ENCODE data around the gene HIP1R.
"Not testable (repeated sequence)": the region's sequence is repeated elsewhere in the genome, so short reads cannot be mapped to it uniquely, and the experiment has no call there.

HIP1R gene

DNA sequence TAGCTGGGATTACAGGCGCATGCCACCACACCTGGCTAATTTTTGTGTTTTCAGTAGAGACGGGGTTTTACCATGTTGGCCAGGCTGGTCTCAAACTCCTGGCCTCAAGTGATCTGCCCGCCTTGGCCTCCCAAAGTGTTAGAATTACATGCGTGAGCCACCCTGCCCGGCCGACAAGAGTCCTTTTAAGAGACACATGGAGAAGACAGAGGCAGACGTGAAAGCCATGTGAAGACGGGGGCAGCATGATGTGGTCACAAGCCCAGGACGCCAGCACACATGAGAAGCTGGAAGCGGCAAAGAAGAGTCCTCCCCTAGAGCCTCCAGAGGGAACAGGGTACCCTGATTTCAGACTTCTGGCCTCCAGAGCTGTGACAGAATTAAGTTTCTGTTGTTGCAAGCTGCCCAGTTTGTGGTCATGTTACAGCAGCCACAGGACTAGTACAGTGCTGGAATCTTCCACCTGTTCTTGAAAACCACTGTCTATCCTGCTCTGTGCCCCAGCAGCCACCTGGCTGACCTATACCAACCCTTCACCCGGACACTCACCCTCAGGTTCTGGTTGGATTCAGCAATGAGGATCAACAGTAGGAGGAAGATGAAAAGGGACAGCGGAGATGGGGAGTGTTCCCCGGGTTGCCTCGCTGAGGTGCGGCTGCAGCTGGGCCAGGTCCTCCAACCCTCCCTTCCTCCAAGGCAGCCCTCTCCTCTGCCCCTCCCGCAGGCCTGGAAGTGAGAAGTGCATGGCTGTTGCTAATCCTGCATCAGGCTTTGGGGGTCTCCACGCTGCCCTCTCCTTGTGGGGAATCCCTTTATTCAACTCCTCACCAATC lies 43.7 kb downstream of the HIP1R start:
- no peak for DNase-seq

DNA sequence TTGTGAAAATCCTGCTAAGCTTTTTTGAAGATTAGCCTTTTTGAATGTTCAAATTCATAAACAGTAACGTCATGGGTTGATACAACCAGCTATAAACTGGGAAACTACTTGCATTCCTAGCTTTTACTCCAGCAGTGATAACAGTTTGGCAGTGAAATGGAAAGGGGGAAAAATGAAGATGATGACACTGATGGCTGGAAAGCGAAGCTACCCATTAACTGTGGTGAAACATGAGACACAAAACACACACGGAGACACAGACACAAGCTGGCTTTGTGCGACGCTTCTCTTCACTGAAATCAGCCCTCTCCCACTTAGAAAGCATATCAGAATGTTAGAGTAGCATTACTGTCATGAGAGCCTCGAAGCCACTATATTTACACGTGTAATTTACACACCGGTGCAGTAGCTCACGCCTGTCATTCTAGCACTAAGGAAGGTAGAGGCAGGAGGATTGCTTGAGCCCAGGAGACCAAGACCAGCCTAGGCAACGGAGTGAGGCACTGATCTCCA lies 45.0 kb downstream of the HIP1R start:
- no peak for DNase-seq

DNA sequence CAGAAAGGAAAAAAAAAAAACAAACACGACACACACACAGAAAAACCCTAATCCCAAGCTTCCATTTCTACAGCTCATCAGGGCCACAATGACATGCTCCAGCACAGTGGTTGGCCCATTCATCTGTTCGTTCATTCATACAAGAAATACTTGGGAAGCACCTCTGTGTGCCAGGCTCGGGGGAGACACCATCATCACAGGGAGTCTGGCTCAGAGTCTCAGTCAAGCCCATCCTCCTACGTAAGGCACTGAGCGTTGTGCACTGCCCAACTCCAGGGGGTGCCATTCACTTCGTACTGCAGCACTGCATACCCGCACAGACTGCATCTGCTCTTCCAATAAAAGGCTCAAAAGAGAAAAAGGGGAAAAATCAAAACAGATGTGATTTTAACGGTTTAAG lies 45.4 kb downstream of the HIP1R start:
- no peak for DNase-seq

DNA sequence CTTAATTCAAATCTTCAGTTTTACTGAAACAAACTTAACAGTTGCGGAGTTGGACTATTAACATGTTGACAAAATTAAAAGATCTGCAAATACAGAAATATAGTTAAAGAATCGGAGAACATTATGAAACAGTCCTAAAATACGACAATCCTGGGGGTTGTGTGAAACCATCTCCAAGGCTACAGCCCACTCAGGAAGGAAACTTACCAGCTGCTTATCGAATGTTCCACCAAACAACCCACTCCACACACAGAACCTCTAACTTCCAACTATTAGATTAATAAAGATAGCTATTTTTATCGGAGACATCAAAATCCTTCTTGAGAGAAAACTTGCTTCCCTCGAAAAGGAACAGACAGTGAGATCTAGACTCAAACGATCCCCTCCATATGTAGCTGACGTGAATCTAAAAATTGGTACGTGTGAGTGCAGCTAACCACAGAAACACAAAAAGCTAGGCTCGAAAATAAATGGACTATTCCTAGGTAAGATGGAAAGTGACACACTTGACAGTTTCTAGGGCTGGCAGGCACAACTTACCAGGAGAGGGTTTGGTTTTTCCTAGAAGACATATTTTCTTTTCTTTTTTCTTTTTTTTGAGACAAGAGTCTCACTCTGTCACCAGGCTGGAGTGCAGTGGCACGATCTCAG lies 47.8 kb downstream of the HIP1R start:
- peak; percentile 44 for DNase-seq

DNA sequence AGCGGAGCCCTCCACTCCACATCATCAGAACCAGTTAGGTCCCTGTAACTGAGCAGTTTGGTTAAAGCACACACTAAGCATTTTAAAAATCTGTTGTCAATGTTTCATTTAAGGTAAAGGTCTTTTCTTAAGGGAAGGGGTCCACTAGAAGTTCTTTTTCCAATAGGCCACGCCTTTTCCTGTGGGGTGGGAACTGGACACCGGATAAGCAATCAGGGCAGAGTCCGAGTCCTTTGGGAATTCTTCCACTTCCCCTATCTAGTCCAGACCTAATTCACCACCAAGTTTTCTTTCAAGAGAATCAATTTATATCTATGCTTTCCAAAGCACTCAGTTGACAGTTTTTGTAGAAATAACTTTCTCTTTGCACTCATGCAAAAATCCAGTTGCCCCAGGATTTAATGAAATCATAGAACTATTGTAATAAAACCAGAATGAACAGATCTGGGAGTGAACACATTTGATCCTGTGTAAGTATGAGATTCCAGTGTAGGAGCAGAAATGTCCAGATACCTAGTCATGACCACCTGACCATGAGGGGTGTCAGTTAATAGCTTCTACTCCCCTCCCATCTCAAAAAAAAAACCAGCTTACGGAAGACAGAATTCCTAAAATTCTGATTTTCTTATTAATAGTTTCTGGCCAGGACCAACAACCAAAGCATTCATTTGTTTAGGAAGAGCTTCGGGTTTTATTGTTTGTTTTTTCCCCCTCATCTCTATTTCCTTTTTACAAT lies 49.0 kb downstream of the HIP1R start:
- DNase-seq: no peak

DNA sequence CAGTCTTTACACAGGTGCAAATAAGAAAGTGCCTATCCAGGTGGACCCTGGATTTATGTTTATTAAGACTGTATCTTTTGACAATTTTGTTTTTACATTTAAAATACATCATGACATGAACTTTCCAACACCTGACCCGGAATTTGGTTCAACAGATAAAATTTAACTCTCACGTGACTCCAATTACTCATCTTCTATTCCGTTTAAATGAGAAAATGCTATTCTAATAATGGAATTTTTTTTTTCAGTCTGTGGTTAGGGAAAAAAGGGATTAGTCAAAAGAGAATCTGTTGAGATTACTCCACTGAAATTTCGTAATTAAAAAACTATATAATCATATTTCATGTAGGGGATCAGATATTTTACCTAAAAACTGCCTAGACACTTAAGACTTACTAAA lies 49.6 kb downstream of the HIP1R start:
- DNase-seq: no peak

DNA sequence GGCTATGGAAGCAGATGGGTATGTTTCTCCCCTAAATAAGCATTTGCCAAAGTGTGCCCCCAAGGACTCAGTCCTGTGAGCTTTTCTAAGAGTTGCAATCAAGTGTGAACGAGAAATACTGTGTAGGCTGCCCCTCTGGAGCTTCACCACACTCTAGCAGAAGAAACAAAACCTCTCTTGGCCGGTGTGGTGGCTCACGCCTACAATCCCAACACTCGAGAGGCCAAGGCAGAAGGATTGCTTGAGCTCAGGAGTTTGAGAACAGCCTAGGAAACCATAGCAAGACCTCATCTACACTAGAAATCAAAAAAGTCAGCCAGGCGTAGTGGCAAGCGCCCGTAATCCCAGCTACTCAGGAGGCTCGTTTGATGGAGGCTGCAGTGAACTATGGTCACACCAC lies 50.9 kb downstream of the HIP1R start:
- no peak for DNase-seq

DNA sequence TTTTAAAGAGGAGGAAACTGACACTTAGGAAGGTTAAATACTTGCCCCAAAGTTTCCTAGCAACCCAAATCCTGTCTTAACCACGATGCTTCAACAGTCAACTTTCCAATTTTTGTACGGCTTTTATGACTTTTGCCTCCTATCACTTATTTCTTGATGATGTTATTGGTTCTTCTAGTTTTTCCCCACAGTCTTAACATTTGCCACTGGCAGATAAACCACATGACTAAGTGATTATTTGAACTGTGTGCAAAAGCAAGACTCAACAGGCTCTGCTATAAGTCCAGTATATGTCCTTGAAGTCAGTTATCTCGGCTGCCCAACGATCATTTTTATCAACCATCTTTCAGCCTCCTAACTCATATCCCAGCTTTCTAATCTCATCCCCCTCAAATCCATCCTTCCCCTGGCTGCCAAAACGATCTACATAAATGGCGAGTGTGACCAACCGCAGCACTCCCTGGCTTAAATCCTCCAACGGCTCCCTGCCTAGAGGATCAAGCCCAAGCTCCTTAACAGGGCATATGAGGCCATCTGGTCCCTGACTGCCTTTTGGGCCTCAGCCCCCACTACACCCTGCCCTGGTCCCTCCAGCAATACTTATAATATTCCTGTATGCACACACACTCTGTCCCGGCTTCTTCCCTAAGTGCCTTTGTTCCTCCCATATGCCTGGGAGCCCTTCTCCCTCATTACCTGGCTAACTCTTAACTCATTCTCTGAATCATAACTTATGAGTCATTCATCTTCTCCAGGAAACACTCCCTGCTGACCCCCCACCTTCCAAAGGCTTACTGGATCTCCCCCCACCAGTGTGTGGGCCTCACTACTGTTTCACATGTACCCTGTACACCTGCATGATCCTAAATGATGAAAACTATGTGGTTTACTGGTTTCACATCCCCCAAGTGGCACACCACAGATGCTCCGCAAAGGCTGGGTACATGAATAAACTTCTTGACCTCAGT lies 51.9 kb downstream of the HIP1R start:
- peak; percentile 79 for DNase-seq

DNA sequence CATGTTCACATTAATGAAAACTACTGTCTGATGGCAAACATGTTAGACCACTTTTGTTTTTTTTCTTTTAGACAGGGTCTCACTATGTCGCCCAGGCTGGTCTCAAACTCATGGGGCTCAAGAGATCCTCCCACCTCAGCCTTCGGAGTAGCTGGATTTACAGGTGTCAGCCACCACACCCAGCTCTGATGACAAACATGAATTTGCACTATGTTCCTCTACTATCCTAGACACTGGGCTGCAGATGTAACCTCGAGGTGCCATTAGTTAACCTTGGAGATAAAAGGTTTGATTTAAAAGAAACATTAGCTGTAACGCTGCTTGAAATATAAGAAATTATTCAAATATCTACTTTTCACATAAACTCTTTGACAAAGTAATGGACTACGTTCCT lies 52.6 kb downstream of the HIP1R start:
- no peak for DNase-seq

DNA sequence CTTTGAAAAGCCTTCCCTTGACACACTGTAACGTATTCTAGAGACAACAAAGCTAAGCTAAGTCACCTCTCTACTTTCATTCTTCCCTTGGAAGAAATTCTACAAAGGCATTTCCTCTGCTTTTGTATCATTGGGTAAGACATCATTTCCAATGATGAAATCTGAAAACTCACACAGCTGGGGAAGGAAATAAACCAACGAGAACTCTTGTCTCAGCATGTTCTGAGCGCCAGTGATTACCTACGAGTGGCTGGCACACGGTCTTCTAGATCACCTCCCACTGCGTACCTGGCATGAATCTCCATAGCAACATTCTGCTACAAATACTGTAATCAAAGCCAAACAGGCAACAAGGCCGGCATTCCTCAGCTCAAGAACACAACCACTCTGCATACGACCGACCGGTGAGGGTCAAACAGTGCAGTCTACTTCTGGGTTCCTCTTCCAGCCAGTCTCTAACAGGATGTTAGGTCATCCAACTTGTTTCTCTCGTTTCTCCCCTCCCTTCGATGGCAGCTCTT lies 53.0 kb downstream of the HIP1R start:
- peak; percentile 69 for DNase-seq

DNA sequence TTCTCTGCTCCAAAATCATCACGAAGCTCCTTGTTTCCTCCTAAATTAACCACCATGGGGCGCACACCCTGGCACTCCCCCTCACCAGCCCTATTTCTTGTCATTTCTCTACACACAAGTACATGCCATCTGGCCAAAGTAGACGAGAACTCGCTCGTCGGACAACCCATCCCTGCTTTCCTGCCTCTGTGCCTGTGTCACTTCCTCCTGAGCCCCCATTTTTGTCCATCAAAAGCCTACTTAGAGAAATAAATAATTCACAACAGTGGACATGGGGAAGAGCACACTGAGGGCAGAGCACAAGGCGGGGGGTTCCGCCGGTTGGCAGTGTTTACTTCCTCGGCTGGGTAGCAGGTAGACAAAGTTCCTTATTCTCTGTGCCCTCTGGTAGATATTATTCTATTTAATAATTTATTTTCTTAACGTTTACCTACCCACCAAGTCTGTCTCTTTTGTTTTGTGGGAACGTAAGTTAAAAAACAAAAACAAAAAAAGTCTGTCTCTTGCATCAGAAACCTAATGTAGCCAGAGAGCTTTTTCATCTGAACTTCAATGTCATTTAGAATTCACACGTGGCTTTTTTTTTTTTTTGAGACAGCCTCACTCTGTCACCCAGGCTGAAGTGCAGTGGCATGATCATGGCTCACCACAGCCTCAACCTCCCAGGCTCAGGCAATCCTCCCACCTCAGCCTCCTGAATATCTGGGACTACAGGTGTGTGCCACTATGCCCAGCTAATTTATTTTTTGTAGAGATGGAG lies 54.7 kb downstream of the HIP1R start:
- DNase-seq: no peak

DNA sequence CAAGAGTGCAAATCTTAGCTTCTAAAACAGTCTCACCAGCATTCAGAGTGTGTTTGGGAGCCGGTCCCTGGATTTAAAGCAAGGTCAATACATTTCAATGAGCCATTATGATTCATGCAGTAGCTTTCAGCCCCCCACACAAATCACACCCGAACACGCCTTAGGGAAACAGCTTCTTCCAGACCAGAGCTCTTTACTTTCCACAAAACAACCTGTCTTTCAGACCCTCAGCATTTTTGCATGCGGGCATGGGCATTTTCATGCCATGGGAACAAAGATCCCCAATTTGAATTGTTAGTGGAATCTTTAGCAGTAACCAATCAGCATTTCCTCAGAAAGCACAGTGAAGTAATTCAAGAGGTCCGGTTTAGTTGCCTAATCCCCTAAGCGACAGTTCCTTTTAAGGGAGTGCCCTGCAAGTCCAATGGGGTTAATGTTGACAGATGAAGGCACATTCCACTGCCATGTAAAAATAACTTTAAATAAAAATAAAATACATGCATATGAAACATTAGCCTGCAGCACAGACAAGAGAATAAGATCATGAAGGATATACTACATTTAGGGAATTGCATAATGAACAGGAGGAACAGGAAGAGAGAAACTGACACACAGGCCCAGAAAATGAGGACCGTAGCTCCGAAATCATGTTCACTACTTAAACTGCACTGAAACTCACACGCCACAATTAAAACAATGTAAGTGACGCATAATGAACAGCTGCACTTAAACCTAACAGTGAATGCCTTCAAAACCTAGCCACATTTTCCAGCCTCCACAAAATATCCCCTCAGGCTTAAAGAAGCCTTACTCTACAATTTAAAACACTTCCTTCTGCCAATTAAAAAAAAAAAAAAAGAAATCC lies 56.6 kb downstream of the HIP1R start:
- no peak for DNase-seq

DNA sequence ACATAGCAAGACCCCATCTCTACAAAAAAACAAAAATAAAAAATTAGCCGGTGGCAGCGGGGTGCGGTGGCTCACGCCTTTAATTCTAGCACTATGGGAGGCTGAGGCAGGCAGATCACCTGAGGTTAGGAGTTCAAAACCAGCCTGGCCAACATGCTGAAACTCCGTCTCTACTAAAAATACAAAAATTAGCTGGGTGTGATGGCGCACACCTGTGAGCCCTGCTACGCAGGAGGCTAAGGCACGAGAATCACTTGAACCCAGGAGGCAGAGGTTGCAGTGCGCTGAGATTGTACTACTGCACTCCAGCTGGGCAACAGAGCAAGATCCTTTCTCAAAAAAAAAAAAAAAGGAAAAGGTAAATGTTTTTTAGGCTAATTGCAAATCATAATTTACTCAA lies 57.5 kb downstream of the HIP1R start:
- DNase-seq: not testable (repeated sequence)

DNA sequence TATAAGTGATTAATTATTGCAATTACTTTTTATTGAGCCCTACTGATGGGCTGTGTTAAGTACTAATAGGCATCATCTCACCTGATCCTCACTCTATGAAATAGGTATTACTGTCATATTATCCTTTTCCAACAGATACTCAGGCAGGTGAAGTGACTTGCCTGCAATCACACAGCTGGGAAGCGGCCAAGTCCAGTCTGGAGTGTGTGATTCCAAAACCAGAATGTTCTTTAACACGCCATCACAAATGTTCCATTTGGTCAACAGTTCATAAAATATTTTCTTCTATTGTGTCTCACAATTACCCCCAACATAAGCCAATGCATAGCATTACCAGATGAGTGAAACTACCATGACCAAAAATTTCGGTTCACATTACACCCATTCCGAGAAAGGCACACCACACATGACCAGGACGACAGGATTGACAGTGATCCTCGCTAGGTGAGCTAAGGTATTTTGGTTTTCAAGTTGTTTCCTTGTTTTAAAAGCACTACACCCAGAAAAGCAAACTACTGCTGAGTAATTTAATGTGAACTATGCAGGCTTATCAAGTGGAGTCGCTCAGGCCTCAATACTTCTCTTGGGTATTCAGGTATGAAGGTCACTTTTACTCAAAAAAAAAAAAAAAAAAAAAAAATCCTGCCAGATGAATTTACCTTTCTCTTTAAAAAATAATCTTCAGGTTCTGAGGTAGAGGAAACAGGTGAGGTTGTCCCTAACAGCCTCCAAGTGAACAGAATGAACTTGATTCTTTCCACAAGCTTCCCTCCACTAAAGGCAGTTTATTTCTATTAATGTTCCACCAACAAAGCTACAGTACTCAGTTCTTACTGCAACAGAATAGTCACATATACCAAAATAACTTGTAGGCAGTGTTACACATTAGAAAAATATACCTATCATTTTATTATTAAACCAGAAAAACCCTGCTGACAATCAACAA lies 58.2 kb downstream of the HIP1R start:
- no peak for DNase-seq

DNA sequence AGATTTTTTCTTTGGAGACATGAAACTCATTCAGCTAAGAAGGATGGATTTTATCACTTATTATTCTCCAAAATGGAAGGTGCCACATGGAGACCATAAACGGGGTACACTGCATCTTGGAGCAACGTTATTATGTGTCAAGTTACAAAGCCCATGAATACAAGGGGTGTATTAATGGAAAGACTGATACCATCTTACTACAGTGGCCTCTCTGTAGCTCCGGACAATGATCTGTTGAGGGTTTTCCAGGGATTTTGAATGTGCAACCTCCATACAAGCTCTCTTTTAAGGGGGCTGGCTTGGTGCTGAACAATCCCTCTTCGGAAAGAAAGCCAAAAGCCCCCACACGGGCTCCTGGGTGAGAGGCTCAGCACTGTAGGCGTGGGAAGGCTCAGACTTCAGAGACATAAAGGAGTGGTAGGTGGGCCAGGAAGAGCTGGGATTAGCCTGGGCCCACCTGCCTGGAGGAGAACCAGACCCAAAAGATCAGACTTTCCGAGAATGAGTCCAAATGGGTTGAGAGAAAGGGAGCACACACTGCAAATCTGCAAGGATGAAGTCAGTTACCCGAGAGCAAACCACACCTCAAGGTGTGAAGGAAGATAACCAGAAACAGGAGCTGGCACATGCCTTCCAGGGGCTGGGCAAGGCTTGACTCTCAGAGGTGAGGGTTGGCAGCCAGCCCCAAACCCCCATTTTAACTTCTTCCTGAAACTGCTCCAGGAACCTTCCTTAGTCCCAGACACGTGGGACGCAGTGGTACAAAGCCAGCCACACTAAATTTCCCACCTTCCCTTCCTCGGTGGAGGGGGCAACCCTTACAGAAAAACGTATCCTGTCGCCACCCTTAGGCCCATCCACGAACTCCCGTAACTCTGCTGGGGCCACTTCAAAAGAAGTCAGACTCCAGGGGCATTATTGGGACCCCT lies 59.2 kb downstream of the HIP1R start:
- no peak for DNase-seq

DNA sequence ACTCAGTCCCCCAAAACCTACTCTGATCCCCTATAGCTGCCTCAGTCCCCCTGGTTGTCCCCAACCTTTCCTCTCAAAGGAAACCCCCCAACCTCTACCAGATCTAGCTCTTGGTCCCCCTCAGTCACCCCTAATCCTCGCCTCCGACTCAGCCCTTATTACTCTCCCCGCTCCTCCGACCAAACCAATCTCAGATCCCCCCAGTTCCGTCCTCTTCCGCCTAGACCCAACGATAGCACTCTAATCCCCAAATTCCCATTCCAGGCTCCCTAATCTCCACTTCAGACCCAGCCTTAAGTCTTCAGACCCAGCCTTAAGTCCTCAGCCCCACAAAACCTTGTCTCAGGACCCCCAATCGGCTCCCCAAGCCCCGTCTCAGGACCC lies 60.1 kb downstream of the HIP1R start:
- no peak for DNase-seq

DNA sequence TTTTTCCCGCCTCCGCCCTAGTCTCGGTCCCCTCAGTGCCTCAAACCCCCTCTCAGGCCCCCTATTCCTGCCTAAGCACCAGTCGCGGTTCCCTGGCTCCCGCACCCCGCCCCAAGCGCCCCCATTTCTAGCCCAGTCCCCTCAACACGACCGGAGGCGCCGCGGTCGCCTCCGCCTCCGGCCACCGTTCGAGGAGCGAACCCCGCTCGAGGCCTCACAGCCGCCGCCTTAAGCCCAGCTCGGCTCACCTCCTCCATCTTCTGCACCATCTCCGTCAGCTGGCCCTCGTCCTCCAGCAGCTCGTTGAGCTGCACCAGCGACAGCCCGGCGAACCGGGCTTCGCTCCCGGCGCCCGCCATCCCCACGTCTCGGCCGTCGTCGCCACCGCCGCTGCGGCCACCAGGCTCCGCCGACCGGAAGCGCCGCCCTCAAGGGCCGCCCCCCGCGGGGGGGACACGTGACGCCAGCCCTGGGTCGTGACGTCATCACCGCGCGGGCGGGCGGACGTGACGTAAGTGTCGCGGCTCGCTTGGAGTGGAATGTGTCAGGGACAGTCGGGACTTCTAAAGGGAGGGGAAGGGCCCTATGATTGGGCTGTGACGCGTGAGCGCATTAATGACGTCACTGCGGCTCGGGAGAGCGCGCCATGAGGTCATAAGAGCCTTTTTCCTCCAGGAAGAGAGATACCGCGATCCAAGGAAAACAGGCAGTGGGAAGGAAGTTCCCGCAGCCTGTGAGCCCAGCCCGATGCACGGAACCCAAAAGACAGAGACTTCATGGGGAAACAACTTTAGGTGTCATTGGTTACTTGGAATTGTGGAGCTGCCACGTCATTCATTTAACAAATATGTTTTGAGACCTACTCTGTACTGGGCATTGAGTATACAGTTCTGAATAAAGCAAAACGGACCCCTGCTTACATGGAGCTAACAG lies 60.7 kb downstream of the HIP1R start, which contains the start of gene VPS37B:
VPS37B (minus strand) TSS at position 421 of the 933 bp plus-strand sequence; CDS start at position 359, 62 bp downstream.
- DNase-seq: peak; percentile 85
